SK-MEL-5 (cell line): ENCODE measurements around the gene BPGM. TPM values are rescaled to one million over a fixed set of nuclear protein-coding genes. Genes with fewer than 3 reads are reported as not detected.
A peak's percentile ranks its signal among the peaks of the same experiment; 100 is the strongest.

Source experiments
- DNase-seq: peaks from one replicate; pipeline ENCODE4 v3.0.0-alpha.2; 2016; ENCODE audit warnings: low read depth, low spot score
- in situ Hi-C: cut with HindIII; loops from 2 replicates; pipeline ENCODE4 v1.10.0; 2016; ENCODE audit warnings: low sequenced_read_pairs, high pct_unique_total_duplicates, low pct_unique_long_range_greater_than_20kb
- total RNA-seq: library from RNA; depleted of rRNA; stranded (reverse); fragments of >200 nt; shearing (Covaris generic); gene quantifications from 2 replicates; pipeline ENCODE4 v1.2.3, GENCODE V29; 2014

Gene BPGM
- total RNA-seq, 1 experiment from 2014 or later, result 22.6 TPM

DNA sequence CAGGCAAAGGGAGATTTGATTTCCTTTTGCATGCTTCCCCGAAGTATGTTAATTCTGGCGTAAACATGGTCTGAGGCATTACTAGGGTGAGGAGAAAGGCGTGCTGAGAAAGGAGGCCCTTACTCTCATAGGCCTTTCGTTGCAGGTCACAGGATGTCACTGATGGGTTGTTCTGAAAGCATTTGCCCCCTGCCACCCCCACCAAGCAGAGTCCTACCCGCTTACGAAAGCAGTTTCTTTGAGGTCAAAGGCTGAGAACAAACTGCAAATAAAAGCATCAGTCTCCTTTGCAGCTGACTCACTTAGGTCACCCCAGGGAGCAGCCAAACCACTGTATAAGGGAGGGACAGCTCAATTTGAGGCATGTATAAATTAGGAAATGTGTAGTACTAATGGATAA lies 57.1 kb downstream of the BPGM start:
- in situ Hi-C loops, result no loop called here
- DNase-seq, result no peak

- DNase-seq, result no peak
- in situ Hi-C loops, result no loop called here
Observed at GRCh38 chr7:134704827-134705226, 58.2 kb downstream of the BPGM start.

- in situ Hi-C loops, result no loop called here
- DNase-seq, result no peak
Observed at GRCh38 chr7:134705716-134706115, 59.1 kb downstream of the BPGM start.

- DNase-seq, result no peak
- in situ Hi-C loops, result no loop called here
Observed at GRCh38 chr7:134706468-134706867, 59.8 kb downstream of the BPGM start.

DNA sequence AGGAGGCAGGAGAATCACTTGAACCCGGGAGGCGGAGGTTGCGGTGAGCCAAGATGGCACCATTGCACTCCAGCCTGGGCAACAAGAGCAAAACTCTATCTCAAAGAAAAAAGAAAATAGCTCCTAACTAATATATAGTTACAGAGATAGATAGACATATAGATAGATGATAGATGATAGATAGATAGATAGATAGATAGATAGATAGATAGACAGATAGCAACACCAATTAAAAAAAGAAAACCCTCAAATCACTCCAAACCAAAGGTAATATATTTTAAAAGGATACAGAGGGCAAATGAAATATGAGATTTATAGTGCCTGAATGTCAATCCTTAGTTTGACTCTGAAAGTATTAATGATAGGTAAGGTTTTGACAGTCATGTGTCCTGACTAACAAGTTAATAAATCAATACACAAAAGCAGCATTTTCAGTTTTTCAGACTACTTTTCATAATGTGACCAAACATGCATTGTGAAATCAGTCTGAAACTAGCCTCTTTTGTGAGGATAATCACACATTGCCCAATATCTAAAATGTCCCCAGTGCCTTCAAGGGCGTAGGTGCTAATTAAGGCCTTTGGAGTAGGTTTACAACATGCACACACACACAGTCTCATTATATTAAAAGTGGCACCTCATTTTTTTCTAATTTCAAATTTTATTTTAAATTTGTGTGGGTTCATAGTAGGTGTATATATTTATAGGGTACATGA lies 61.2 kb downstream of the BPGM start:
- in situ Hi-C loops, result no loop called here

DNA sequence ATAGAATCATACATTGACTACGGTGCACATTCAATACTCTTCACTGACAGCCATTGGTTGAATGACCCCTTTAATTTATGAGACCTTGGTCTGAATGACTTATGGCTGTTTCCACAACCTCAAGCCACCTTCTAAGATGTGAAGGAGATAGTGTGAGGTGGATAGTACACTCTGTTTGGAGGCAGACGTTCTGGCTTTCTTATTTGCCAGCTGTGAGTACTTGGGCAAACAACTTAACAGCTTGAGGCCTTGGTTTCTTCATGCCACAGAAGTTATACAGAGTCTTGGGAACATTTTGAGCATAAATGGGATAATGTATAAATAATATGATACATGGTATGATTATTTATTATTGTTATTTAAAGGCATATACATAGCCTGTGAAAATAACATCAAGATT lies 62.0 kb downstream of the BPGM start:
- in situ Hi-C loops, result no loop called here
- no peak for DNase-seq

More for the DNA sequence above, 61.2 kb downstream of the BPGM start:
- DNase-seq, result no peak

- DNase-seq, result no peak
- in situ Hi-C loops, result no loop called here
Observed at GRCh38 chr7:134709197-134709596, 62.5 kb downstream of the BPGM start.

DNA sequence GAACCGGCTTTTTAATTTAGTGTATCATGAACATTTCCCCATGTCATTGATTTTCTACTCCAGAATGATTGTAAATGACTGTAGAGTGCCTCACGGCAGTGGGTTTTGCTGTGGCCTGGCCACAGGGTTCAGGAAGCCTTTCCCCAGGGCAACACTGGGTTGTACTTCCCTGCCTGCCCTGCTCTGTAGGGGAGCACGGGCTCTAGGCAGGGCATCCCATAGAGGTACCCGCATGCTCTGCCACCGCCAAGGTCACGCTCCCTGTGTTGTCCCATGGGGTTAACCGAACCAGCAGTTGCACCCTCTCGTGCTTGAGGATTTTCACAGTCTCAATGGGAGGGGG lies 63.8 kb downstream of the BPGM start:
- in situ Hi-C loops, result no loop called here
- no peak for DNase-seq

DNA sequence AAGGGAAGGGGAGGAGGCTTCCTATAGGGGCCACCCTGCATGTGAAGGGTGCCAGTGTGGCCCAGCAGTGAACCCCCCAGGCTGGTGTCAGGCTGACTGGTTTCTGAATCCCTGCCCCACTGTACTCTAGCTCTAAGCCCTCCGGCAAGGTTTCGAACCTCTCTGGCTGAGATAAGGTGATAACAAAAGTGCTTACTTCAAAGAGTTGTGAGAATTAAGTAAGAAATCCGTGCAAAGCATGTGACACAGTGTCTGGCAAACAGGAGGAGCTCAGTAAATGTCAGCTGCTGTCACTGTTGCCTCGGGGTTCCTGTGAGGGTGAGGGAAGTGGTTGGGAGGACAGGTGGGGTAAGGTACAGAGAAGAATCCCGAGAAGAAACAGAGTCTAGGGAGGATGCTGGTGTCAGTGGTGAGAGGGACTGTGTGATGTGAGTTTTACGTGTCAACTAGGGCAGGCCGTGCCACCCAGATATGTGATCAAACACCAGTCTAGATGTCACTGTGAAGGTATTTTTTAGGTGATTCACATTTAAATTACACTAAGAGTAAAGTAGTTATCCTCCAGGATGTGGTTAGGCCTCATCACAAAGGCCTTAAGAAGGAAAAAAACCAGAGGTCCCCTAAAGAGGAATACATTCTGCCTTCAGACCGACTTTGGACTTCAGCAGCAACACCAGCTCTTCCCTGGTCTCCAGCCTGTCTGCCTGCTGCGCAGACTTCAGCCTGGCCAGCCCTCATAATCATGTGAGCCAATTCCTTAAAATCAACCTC lies 64.4 kb downstream of the BPGM start:
- no peak for DNase-seq
- in situ Hi-C loops, result no loop called here

- in situ Hi-C loops, result no loop called here
Observed at GRCh38 chr7:134712196-134712595, 65.5 kb downstream of the BPGM start.

GRCh38 chr7:134714470-134715205 lies 68.0 kb downstream of the BPGM start:
- in situ Hi-C loops, result no loop called here
- DNase-seq, result no peak

More at GRCh38 chr7:134712196-134712595, 65.5 kb downstream of the BPGM start:
- peak; percentile 50 for DNase-seq

- no peak for DNase-seq
- in situ Hi-C loops, result no loop called here
Observed at GRCh38 chr7:134718211-134718875, 71.7 kb downstream of the BPGM start.

DNA sequence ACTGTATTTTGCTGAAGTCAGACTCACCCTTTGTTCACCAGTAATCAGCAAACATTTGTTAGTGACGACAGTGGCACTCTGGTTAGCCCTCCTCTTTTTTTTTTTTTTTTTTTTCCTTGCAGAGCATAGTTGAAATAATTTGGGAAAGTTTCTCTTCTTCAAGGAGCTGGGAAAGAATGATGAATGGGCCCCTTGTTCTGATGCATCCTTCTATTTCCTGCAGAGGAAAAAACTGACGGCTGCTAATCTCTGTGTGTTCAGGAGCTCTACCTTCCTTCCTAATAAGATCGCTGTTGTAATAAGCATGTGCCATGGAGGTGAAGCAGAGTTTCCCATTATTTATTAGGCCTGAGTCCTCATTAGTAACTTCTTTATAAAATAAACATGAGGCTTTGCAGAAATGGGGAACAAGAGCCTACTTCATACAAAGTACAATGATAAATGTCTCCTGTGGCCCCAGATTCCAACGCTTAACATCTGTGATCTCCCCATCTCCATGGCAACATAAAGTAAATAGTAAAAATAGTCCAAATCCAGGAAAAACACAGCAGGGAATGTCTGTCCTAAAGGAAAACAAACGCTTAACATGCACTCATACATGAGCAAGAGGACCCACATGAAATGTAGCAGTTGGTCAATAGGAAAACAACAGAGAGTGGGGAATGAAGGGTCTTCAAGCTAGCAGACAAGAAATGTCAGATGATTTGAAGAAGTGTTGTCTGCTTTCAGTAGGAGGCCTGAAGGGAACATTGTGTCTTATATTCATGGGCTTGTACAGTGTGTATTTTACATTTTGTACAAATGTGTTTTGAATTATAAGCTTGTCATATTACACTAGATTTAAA lies 73.7 kb downstream of the BPGM start:
- in situ Hi-C loops, result no loop called here
- peak; percentile 95 for DNase-seq

DNA sequence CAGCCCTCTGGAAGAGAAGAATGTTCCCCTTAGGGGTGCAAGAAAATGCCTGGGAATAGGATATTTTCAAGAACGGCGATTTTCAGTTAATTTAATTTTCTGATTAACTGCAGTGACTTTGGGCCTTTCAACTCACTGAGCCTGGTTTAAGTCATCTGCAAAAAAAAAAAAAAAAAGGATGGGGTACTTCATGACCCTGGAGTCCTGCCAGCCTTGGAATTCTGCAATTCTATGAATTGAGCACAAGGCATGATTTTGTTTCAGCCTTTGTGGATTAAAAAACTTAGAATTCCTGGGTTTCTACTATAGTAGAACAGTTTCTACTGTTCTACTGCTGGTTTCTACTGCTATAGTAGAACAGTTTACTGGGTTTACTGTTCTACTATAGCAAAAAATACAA lies 74.5 kb downstream of the BPGM start:
- in situ Hi-C loops, result no loop called here
- no peak for DNase-seq

- in situ Hi-C loops, result no loop called here
Observed at GRCh38 chr7:134722786-134723322, 76.2 kb downstream of the BPGM start.

DNA sequence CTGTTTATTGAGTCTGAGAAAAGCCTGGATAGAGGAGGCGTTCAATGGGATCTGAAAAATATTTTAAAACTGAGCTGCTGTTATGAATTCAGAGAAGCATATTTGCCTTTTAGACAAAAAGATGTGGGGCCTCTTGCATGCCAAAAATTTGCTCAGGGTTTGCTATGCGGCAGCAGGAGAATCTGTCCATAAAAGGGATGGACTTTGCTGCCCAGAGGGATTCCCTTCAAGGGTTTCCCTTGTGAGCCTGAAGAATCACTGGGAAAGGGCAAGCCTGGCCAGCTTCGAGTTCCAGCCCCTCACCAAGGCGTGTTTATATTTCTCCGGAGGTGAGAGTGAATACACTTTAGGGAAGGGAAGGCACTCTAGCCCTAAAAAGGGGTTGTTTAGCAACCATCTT lies 77.2 kb downstream of the BPGM start:
- in situ Hi-C loops, result no loop called here
- DNase-seq, result no peak

More at GRCh38 chr7:134722786-134723322, 76.2 kb downstream of the BPGM start:
- peak; percentile 31 for DNase-seq

DNA sequence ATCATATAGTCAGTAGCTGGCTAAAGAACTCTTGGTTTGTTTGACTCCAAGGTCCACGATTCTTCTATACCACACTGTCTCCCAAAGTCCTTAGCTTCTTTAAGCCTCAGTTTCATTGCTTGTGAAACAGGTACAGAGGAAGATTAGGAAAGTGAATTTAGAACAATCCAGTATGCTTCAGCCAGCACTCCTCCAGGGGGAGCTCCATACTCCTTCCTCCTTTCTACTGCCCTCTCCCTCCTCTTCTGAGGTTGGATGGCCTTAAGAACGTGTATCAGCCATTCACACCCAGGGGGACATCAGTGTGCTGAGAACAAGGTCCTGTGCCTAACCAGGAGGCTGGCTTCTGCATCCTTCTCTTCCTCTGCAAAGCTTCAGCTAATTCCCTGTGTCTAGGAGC lies 78.0 kb downstream of the BPGM start:
- DNase-seq, result peak; percentile 77
- in situ Hi-C loops, result no loop called here
